Non-pigmented ciliary epithelial cell (primary cell): ENCODE results near the gene OGG1.
A peak's percentile ranks its signal among the peaks of the same experiment; 100 is the strongest.

Source experiments
- DNase-seq: peaks from one replicate; pipeline ENCODE4 v3.0.0-alpha.2; 2010; ENCODE audit warnings: low read depth

OGG1 gene

GRCh38 chr3:9749645-9750555, at the start of gene OGG1:
OGG1 (plus strand) TSS chr3:9749952; CDS start chr3:9750287, 335 bp downstream.
- DNase-seq, result peak; percentile 95

DNA sequence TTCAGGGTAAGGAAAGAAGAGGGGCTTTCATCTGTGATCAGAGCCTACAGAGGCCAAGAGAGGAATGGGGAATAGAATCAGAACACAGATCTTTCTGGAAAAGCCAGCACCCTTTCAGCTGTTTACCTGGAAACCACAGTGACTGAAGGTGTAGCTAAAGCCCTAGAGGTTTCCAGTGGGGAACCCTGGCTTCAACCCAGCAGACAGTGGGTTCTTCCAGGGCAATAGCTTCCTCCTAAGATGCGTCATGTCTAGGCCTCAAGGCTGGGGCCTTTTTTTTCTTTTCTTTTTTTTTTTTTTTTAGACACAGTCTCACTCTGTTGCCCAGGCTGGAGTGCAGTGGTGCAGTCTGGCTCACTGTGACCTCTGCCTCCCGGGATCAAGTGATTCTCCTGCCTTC, 49.2 kb upstream of the OGG1 start:
- no peak for DNase-seq

DNA sequence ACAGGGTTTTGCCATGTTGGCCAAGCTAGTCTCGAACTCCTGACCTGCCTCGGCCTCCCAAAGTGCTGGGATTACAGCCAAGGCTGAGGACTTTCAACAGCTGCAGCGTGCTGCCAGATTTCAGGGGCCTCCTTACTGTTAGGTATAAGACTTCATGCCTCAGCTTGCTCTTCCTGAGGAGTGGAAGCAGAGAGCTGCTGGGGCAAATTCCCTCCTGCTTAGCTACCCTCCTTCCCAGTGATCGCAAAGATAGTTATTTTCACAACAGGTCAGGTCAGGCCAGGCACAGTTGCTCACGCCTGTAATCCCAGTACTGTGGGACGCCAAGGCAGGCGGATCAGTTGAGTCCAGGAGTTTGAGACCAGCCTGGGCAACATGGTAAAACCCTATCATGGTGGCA, 48.7 kb upstream of the OGG1 start:
- no peak for DNase-seq

- no peak for DNase-seq
Observed at GRCh38 chr3:9701711-9702110, 48.0 kb upstream of the OGG1 start.

GRCh38 chr3:9703240-9703639, 46.5 kb upstream of the OGG1 start:
- DNase-seq, result no peak

DNA sequence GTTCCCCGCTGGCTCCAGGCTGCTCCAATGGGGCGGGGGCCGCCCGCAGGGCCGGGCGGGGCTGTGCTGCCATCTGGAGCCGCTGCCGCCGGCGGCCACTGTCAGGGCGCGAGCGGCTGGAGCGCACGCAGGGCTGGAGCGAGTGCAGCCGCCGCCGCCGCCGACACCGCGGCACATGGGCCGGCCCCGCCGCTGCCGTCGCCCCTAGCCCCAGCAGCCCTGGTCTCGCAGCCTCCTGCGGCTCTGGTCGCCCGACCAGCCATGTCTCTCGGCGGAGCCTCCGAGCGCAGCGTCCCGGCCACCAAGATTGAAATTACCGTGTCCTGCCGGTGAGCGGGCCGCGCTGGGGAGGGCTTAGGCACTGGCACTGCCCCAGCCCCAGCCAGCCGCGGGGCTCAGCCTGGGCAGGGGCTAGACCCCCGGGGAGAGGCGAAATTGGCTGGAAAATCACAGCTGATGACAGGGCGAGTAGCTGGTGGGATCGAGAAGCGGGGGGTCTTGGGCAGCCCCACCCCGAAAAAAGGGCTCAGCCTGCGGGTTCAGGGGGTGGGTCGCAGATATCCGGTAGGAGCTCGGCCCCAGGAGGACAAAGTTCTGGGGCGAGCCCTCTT, 45.9 kb upstream of the OGG1 start, which contains the start of gene CPNE9:
Gene CPNE9 (plus strand): TSS at position 98 of the 611 bp plus-strand sequence. CDS start 164 bp downstream, at position 262.
- no peak for DNase-seq

DNA sequence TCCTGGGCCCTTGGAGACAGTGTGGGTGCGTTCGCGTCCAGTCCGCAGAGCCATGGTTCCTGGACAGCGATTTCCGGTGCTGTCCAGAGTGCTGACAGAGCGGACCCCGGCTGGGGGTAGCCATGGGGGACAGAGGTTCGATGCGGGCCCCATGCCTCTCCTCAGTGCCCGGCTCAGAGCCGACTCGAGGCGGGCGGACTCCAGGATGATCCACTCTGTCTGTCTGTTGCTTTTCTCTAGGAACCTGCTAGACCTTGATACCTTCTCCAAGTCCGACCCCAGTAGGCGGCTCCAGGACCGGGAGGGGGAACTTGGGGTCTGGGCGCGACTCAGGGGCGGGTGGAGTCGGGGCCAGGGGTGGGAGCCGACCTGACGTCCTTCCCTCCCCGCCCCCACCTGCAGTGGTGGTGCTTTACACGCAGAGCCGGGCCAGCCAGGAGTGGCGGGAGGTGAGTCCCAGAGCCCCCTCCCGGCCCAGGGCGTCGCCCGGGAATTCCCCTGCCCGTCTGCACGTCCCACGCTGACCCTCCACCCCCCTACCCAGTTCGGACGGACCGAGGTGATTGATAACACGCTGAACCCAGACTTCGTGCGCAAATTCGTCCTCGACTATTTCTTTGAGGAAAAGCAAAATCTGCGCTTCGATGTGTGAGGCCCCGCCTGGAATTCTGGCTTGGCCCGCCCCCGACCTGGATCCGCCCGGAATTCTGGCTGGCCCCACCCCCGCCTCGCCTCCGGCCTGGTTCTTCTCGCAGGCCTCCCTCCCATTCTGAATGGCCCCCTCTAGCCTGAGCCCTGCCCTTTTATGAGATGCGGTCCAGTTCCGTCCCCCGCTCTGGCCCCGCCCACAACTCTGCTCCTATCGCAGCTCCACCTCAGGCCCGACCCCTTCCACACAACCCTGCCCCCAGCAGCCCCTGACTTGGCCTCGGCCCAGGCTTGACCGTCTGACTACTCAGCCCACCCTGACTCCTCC, 45.1 kb upstream of the OGG1 start:
- DNase-seq, result no peak

DNA sequence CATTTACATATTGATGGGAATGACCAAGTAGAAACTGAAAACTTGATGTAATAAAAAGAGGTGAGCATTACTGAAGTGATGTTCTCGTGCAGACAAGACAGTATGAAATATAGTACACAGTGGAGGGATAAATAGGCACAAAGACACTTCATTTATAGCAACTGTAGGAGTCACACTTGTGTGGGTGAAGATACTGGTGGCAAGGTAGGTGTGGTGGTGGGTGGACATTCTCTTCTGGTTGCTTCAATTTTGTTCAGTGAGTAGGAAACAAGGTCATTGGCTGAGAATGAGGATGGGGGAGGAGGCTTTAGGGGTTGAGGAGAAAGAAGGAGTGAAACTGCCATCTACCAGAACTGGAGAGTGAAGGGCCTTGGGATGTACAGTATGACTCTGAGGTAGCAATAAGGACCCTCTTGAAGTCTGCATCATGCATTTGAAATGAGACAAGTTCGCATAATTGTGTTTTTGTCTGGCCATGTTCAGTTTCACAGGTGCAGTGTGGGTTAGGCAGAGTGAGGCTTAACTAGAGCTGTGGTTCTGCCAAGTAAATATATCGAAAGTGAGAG, 39.5 kb upstream of the OGG1 start:
- DNase-seq, result no peak

GRCh38 chr3:9712415-9712814, 37.3 kb upstream of the OGG1 start:
- DNase-seq, result no peak

GRCh38 chr3:9713142-9713541, 36.6 kb upstream of the OGG1 start:
- no peak for DNase-seq

- no peak for DNase-seq
Observed at GRCh38 chr3:9715136-9715535, 34.6 kb upstream of the OGG1 start.

DNA sequence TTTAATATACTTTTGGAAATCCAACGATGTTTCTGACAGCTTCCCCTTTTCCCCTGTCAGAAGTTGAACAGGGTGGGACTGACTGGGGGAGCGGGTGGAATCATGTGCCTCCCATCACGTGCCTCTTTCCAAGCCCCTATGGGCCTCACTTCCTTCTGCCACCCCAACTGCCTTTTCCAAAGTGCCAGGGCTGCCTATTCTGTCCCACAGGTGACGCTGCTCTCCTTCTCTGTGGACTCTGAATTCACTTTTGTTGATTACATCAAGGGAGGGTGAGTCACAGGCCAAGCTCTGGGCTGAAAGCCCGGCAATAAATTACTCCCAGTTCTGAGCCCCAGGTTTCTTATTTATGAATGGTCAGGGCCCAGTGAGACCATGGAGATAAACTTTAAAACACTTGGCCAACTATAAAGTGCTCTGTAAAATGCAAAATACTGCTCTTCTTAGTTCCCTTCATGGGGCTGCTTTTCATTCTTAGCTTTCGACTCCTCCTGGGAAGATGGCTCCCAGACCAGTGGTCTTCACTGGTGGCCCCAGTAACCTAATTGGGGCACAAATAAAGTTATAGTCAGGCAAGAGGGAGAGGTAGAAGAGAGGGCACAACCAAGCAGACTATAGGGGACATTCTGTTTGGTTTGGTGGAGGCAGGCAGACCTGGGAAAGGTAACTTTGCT, 33.9 kb upstream of the OGG1 start:
- peak; percentile 49 for DNase-seq

GRCh38 chr3:9716801-9717555, 32.8 kb upstream of the OGG1 start:
- DNase-seq, result no peak

DNA sequence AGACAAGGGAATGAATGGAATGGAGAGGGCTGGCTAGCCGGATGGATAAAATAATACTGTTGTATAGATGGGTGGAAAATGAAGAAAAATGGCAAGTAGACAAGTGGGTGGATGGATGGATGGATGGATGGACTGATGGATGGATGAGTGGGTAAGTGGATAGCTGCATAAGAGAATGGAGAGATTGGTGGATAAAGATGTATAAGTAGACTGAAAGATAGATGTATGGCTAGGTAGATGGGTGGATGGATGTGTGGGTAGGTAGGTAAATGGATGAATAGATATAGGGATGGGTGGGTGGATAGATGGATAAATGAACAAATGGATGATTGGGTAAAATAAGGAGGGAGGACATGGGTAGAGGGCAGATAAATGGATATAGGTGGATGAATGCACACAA, 32.2 kb upstream of the OGG1 start:
- no peak for DNase-seq

- no peak for DNase-seq
Observed at GRCh38 chr3:9718118-9718517, 31.6 kb upstream of the OGG1 start.

DNA sequence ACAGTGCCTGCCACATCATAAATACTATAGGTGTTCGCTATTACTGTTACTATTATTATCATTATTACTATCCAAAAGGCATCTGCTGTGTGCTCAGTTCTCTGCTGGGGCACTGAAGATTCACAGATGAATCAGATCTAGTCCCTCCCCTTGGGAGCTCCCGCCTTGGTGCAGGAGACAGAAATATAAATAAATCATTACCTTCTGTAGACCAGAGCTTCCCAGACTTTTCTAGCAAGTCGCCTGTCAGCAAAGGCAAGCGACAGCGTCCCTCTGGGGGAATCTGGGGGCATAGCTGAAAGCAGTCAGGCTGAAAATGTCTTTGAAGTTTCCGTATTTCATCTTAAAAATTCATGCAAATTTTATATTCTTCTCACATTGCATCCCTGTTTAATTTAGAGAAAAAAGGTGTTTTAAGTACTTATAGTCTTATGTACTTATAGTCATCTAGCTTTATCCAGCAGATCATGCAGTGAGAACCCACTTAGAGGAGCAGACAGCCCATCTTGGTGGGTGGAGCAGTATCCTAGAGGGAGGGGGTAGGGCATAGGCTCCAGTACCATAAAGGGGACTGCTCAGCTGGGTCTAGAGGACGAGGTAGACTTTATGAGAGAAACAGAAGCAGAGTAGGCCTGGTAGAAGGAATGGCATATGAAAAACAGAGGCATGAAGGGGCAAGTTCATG, 28.6 kb upstream of the OGG1 start:
- no peak for DNase-seq

DNA sequence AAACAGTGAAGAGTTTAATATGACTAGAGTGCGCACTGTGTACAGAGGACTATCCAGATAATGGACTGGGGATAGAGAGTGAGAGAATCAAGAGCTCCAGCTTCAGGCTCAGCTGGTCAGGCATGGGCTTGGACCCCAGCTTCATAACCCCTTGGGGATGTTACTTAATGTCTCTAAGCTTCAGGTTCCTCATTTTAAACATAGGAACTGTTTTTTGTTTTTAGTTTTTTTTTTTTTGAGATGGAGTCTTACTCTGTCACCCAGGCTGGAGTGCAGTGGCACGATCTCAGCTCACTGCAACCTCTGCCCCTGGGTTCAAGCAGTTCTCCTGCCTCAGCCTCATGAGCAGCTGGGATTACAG, 28.1 kb upstream of the OGG1 start:
- no peak for DNase-seq

DNA sequence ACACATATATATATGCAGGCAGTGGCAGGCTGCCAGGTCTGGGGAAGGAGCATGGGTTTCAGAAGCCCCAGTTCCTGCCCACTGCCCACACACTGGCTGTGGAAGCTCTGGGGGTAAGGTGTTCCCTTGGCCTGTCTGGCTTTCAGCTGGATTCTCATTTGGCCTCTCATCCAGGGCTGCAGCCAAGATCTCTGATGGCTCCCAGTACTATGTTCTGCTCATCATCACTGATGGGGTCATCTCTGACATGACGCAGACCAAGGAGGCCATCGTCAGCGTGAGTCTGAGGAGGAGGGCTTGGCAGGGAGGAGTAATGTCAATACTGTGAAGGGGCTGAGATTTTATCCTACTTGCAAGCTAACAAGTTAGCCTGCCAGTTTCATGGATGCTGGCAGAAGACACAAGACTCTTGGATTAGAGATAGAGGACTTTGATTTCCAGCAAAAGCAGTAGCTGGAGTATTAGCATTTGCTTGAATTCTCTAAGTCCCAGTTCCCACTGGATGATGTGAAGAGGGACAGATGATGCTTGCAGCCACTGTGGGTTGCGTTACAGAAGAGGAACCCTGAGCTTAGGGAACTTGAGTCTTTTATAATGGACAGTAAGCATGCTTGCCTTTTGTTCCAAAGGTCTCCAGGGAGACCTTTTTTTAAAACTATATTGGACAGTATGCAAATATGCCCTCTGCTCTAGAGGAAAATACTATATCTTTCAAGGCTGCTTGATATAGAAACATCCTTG, 23.8 kb upstream of the OGG1 start:
- no peak for DNase-seq

- no peak for DNase-seq
Observed at GRCh38 chr3:9727041-9727595, 22.6 kb upstream of the OGG1 start.
